Measurements from ENCODE around the gene ZKSCAN3.
"Not testable (repeated sequence)": the region's sequence is repeated elsewhere in the genome, so short reads cannot be mapped to it uniquely, and the experiment has no call there.

- TF ChIP-seq CTCF (IDR thresholded peaks at IDR 0.05 in 2 of 3, conservative IDR thresholded peaks at IDR 0.05 in 1 of 3; ENCODE audit: control insufficient read depth in 2 of 3, extremely low read depth in 1 of 3, insufficient read depth in 1 of 3, low read depth in 3 of 3, low read length in 3 of 3); BHLHE40 (IDR thresholded peaks at IDR 0.05; ENCODE audit: borderline replicate concordance in 1 of 2, low read depth in 2 of 2, low read length in 1 of 2); FOXM1 (IDR thresholded peaks at IDR 0.05; ENCODE audit: low read depth, low read length): not testable (repeated sequence)
Observed at GRCh38 chr6:28317866-28318265, 31.9 kb upstream of the ZKSCAN3 start.

Measured in GM12878 (cell line).